ENCODE data around the gene MAP2. TPM values are rescaled to one million over a fixed set of nuclear protein-coding genes. Genes with fewer than 3 reads are reported as not detected.

MAP2 gene
- total and polyA plus RNA-seq, 10 of the 15 experiments (the other 5 are each of a cell fraction or from before 2014, with no cell fraction given): 0.01 TPM; not detected in 9

DNA sequence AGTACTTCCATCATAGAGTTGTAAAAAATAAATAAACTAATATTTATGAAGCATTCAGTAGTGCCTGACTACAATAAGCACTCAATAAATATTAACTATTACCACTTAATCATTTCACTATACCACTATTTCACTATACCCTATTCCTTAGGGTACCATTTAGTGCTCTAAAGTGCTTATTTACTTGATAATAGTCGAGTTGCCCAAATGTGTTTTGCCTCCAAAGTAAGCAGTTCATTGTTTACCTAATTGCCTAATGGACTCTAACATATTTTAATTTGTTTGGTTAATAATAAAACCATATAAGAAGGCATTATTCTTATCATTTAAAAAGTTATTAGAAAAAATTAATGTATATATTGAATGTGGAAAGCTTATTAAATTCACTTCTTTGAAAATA is 33.0 kb upstream of the MAP2 start (continued):
- TF ChIP-seq CEBPZ (IDR thresholded peaks at IDR 0.05; ENCODE audit: low read depth, low read length): no peak
- TF ChIP-seq CHD2 (IDR thresholded peaks at IDR 0.05; ENCODE audit: borderline replicate concordance, low read depth, low read length): no peak

DNA sequence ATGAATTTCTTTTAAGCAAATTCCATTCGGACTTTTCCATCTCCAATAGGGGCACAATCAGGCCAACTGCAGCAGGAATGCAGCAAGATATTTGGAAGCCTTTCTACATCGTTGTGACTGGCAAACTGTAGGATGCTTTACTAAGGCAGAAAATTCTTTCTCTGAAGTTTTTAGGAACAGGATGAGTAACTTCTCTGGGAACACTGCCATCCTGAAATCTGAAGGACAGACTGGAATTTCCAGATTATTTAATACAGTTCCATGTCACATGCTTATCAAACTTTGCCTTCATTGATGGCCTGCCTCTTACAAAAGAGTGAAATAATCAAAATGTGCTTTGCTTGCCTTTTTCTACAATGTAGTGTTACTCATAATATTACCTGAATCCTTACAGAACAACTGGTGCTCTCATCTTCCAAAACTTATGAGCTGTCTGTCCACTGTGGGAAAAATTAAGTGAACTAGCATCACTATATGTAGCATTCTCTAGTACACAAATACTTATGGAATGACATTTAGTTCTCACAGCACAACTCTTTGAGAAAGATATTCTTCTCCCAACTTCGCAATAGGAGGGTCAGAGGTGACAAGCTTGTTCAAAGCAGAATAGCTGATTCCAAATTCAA is 32.0 kb upstream of the MAP2 start:
- no peaks in the 10 kb centered on the region for H3K9me3 ChIP-seq (replicated peaks; ENCODE audit: control insufficient read depth, insufficient read depth, low read length)
- H3K27ac ChIP-seq (ENCODE audit: control insufficient read depth, insufficient read depth): no peak overlapping the region
- WGBS (ENCODE audit: insufficient coverage, insufficient replicate concordance, low lambda C conversion rate, missing lambda C conversion rate): 2% methylated on average over 3 of the region's 3 CpGs
- no peaks in the 10 kb centered on the region for H3K36me3 ChIP-seq (ENCODE audit: control insufficient read depth in 2 of 2, insufficient read depth in 2 of 2, low read length in 1 of 2)
- ATAC-seq: no peak
- DNase-seq (ENCODE audit: low read depth, low spot score): no peak
- FAIRE-seq: no peak
- H2AFZ ChIP-seq (ENCODE audit: control insufficient read depth, low read depth, low read length): no peak overlapping the region
- H3K9ac ChIP-seq (ENCODE audit: control insufficient read depth, insufficient read depth, low read length): no peak overlapping the region
- H3K27me3 ChIP-seq (replicated peaks in 1 of 2; ENCODE audit: control insufficient read depth in 2 of 2, insufficient read depth in 2 of 2, low read length in 1 of 2): no peaks in the 10 kb centered on the region
- ChIA-PET CTCF (interaction anchor here (0.6 kb wide), 1 partner anchor 1290 kb away, joined by 3 read pairs; no protein-coding TSS in a partner anchor), POLR2A (no interaction called here), SMC1A (ENCODE audit: uncharacterized antibody, unreplicated experiment) (interaction anchor here (1.1 kb wide), 2 partner anchors 33 to 1228 kb away, joined by 3 read pairs; no protein-coding TSS in a partner anchor), RAD21 (ENCODE audit: unreplicated experiment) (no interaction called here)
- intact Hi-C loops (cut with micrococcal nuclease; ENCODE audit: unreplicated experiment) (no loop called here), in situ Hi-C loops (cut with MboI) (no loop called here)
- no peak overlapping the region for H3K4me3 ChIP-seq
- no peaks in the 10 kb centered on the region for H4K20me1 ChIP-seq (ENCODE audit: control insufficient read depth, insufficient read depth)
- H3K4me2 ChIP-seq (ENCODE audit: control insufficient read depth, insufficient read depth): no peak overlapping the region
- no TSS peak for BruUV-seq (replicated peaks)
- no peaks in the 10 kb centered on the region for H3K4me1 ChIP-seq (ENCODE audit: control insufficient read depth, insufficient read depth, low read length)
- H3K79me2 ChIP-seq (ENCODE audit: control insufficient read depth, insufficient read depth, low read length): no peaks in the 10 kb centered on the region
- TF ChIP-seq POLR2A (IDR thresholded peaks at IDR 0.05; ENCODE audit: low read depth, low read length) (no peak), CEBPB (IDR thresholded peaks at IDR 0.05; ENCODE audit: borderline replicate concordance in 1 of 2, low read depth in 2 of 2, low read length in 2 of 2) (no peak), KDM1A (IDR thresholded peaks at IDR 0.05; ENCODE audit: borderline replicate concordance) (no peak), RAD51 (IDR thresholded peaks at IDR 0.05) (no peak), BRCA1 (IDR thresholded peaks at IDR 0.05; ENCODE audit: low read depth, low read length) (no peak), PBX3 (IDR thresholded peaks at IDR 0.05; ENCODE audit: insufficient replicate concordance, low read depth, low read length) (no peak), E2F4 (IDR thresholded peaks at IDR 0.05; ENCODE audit: low read depth, low read length) (no peak), NFXL1 (IDR thresholded peaks at IDR 0.05; ENCODE audit: borderline replicate concordance) (no peak), CHD1 (IDR thresholded peaks at IDR 0.05; ENCODE audit: low read depth, low read length) (no peak)
- TF ChIP-seq, protein P1, sequence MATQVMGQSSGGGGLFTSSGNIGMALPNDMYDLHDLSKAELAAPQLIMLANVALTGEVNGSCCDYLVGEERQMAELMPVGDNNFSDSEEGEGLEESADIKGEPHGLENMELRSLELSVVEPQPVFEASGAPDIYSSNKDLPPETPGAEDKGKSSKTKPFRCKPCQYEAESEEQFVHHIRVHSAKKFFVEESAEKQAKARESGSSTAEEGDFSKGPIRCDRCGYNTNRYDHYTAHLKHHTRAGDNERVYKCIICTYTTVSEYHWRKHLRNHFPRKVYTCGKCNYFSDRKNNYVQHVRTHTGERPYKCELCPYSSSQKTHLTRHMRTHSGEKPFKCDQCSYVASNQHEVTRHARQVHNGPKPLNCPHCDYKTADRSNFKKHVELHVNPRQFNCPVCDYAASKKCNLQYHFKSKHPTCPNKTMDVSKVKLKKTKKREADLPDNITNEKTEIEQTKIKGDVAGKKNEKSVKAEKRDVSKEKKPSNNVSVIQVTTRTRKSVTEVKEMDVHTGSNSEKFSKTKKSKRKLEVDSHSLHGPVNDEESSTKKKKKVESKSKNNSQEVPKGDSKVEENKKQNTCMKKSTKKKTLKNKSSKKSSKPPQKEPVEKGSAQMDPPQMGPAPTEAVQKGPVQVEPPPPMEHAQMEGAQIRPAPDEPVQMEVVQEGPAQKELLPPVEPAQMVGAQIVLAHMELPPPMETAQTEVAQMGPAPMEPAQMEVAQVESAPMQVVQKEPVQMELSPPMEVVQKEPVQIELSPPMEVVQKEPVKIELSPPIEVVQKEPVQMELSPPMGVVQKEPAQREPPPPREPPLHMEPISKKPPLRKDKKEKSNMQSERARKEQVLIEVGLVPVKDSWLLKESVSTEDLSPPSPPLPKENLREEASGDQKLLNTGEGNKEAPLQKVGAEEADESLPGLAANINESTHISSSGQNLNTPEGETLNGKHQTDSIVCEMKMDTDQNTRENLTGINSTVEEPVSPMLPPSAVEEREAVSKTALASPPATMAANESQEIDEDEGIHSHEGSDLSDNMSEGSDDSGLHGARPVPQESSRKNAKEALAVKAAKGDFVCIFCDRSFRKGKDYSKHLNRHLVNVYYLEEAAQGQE (IDR thresholded peaks at IDR 0.05; ENCODE audit: low read depth, low read length): no peak

Measured in GM12878 (cell line).